ENCODE data around the gene TNN.

TNN gene

DNA sequence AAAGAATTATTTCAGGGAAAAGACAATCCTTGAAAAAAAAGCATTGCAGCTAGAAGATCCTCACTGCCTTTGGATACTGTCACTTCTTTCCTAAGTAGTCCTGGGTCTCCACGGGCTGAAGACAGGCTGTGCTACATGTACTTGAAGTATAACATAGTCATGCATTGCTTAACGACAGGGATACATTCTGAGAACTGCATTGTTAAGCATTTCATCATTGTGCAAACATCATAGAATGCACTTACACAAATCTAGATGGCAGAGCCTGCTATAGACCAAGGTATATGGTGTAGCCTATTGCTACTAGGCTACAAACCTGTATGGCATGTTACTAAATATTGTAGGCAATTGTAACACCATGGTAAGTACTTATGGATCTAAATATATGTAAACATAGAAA, 70.9 kb downstream of the TNN start:
- DNase-seq (ENCODE audit: low read depth in 4 of 4, low spot score in 1 of 4): no peak

DNA sequence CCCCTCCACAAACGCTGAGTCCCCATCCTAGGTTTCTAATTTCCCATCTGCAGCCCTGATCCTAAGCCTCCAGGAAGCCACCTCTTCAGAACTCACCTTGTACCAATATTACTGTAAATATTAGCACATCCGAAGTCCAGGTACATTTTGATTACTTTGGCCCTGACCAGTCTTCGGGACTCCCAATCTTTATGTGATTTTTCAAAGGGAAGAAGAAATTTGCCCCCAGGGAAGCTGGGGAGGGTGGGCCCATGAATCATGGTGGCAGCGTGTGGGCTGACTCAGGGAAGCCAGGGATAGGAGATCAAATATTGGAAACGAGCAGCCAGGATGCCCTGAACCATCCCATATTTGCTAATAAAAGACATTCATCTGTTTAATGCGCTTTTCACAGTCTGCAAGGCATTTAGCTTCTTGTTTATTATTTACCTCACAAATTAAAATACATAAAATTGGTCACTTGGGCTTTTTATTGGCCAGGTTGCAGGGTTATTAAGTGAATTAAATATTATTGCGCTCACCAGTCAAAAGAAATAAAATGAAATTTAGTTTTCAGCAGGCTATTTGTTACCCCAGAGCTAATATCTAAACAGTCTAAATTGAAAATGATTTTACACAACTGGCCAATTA, 78.4 kb downstream of the TNN start:
- DNase-seq (ENCODE audit: low read depth in 4 of 4, low spot score in 1 of 4): no peak

DNA sequence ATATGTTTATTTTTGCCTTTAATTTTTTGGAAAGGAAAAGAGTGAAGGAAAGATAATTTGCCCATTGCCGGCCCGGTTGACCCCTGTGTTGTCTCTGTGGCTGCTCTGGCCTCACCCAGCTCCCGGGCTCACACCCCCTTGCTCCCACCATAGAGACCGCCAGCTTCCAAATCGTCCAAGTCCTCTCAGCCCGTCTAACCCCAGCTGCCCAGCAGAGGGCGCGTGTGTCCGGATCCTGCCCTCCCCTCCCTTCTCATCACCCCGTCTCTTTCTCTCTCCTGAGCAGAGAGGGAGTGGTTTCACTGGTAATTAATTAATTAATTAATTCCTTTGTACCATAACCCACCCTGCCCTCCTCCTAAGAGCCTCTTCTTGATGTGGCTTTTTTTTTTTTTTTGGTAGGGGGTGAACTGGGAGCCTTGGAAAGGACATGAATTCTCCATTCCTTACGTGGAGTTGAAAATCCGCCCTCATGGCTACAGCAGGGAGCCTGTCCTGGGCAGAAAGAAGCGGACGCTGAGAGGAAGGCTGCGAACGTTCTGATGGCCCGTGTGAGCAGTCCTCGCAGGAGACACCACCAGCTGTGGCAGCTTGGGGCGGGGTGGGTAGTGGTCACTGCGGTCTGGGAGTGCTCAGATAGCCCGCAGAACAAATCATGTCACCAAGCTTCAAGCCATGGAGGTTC, 79.0 kb downstream of the TNN start:
- peak; percentile 40 to 61 (median 53) for DNase-seq (ENCODE audit: low read depth in 4 of 4, low spot score in 1 of 4)

DNA sequence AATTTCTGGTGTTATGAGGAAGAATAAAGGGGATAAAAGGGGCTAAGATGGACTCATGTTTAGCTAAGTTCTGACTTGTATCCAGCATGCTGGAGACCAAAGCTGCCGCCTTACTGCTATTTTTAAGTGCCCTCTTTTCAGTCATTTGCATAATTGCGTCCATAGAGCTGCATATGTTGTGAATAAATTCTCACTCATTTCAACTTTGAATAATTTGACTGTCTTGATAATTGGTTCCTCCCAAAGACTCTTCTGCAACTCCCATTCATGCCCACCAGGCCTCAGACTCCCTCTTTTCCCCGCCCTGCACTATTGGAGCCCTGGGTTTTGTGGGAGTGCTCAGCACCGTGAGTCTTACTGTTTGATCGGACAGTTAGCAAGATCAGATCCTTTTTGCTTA, 79.9 kb downstream of the TNN start:
- no peak for DNase-seq (ENCODE audit: low read depth in 4 of 4, low spot score in 1 of 4)

DNA sequence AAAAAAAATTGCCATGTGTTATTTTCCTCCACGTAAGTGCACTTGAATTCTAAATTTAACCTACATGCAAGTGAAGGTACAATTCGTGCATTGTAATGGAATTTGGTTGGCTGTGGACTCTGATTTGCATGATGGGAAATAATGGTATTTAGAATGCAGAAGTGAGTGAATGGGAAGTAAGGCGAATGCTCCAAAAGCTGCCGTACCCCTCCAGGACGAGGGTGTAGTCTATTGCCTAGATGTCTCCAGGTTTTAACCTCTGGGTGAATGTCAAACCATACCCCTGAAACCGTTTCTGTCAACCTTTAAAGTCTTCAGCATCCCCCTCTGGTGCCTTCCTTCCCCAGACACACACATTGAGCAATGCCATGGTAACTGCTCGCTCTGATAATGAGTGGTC, 80.4 kb downstream of the TNN start:
- DNase-seq (ENCODE audit: low read depth in 4 of 4, low spot score in 1 of 4): no peak

DNA sequence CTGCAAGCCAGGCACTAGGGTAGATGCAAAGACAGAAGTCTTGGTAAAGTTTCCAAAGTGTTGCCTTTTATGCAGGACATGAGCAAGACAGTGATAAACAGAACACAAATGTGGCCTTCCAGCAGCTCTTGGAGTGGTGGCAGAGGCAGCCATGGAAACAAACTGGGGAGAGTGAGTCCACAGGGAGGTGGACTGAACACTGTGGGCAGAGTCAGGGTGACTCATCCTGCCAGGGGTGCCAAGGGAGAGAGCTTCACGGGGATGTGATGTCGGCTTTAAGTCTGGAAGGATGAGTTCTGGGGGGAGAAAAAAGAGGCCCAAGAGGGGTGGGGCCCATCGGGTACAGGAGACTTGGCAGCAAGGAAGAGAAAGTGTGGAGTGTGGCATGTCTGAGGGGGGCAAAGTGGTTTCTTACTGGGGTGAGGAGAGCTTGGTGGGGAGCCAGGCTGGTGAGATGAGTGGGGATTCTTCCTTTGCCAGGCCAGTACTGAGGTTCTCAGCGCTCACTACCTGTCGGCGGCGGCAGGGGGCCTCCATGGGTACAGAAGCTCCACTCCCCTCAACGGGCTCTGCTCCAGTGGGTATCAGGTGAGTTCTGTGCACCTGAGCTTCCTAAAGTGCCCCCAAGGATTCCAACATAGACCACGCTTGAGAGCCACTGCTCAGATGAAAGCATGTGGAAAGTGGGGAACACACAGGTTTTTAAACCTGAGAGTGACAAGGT, 83.1 kb downstream of the TNN start:
- DNase-seq (ENCODE audit: low read depth in 4 of 4, low spot score in 1 of 4): no peak

DNA sequence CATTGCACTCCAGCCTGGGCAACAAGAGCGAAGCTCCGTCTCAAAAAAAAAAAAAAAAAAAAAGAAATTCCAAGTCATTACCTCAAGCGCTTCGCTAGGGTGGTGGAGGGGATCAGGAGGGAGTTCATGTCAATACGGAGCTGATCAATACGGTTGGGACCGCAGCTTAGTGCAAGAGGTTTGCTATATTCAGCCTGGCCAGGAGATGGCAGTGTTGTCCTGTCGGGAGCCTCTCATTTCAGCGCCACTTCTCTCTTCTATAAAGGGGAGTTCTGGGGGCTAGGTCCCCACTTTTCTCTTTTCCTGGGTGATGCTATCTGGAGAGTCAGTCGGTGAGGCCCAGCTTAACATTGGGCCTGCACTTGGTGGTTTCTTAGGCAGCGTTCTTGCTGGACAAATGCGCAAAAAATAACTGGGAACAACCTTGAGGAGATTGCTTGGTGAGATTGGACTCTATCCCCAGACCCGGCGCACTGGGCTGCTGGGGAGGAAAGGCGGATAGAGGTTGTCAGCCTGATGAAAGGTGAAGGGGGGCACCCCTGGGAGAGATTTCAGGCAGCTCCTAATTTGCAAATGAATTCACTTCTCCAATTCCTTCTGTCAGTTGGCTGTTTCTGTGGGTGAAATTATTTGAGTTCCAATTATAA, 84.5 kb downstream of the TNN start:
- peak; percentile 44 to 74 (median 57) for DNase-seq (ENCODE audit: low read depth in 4 of 4, low spot score in 1 of 4)

DNA sequence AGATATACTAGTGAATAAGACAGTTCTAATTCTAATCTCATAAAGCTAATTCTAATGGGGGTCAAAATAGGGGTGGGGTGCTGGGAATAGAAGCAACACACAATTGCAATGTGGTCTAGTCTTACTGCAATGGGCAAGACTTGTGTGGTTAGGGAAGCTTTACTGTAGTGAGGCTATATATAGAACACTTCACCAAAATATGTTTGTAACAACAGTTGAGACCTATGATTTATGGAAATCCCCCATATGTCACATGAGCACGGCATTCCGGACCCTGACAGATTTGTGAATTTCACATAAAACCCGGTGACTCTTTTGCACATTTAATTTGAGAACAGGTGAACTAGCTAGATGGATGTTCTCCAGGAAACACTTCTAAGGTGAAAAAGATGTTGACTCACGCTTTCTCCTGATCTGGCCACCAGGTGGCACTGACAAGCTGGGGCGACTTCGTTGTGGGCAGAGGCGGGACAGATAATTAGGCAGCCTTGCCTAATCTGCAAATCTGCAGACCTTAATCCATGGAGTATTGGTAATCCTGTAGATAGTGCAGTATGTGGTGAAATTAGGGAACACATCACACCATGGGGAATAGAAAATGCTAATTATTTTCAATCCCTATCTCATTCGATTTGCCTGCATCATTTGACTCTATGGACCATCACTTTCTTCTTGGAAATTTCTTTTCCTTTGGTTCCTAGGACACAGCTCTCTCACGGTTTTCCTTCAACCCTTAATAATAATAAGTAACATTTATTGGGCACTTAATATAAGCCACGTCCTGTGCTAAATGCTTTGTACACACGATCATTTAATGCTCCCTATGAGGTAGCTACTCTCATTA, 87.2 kb downstream of the TNN start:
- peak; percentile 43 to 69 (median 53) for DNase-seq (ENCODE audit: low read depth in 4 of 4, low spot score in 1 of 4)

DNA sequence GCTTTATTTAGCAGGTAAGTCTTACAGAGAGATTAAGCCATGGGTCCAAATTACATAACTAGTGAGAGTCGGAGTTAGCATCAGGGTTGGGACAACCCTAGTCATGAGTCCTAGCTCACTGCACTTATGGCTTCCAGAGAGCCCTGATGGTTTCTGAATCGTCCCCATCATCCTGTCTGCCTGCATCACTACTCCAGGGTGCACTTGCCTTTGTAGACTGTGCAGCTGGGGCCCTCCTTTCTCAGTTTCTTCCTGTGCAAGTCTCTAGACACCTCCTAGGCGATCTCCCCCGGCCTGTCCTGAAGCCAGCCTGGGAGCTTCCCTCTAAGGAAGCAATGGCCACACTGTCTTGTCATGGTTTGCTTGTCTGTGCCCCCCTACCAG, 87.8 kb downstream of the TNN start:
- no peak for DNase-seq (ENCODE audit: low read depth in 4 of 4, low spot score in 1 of 4)

DNA sequence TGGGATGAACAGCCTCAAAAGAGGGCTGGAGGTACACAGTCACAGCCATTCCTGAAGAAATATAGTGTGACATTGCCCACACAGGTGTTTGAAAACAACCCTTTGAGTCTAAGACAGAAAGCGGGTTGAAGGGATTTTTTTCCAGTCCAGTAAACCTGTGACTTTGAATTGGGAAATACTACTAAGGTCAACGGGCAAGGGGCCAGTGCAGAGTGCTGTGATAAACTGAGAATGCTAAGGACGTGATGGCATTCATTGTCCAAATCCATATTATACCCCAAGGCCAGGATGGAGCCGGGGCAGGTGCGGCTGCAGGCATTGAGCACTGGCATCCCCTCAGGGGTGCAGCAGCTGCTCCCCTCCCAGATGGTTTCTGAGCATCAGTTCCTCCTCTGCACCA, 88.3 kb downstream of the TNN start:
- no peak for DNase-seq (ENCODE audit: low read depth in 4 of 4, low spot score in 1 of 4)

DNA sequence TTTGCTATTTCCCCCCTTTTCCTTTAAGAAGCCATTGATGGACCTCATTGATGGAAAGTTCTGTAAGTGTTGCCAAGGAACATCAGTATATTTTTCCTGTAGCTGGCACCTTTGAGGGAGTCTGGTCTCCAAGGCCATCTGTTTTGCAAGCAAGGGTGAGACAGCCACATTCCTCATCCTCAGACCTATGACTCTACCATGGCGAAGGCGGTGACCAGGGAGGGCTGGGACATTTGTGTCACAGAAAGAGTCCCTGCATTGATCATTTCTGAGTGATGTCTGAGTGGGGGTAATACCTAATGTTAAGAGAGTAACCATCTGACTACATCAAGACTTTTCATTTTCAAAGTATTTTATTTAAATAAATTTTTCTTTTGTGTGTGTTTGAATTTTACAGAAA, 89.6 kb downstream of the TNN start:
- DNase-seq (ENCODE audit: low read depth in 4 of 4, low spot score in 1 of 4): no peak

DNA sequence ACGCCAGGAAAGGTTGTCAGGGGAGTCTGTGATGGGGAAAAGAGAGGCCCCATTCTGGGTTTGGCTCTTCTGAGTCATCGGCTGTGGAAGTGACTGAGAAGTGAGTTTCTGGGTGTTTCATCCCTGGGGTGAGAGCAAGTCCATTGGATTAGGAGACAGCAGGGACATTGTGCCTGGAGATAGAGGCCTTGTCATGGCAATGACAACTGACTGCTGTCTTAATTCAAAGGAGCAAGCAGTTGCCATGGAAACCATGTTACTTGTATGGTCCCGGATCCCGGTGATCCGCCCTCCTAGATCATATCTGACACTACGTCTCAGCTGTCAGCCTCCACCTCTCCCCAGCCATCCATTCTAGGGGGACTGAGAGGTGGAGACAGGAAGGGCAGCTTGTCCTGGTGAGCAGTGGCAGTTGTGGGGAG, 90.5 kb downstream of the TNN start:
- DNase-seq (ENCODE audit: low read depth in 4 of 4, low spot score in 1 of 4): no peak

DNA sequence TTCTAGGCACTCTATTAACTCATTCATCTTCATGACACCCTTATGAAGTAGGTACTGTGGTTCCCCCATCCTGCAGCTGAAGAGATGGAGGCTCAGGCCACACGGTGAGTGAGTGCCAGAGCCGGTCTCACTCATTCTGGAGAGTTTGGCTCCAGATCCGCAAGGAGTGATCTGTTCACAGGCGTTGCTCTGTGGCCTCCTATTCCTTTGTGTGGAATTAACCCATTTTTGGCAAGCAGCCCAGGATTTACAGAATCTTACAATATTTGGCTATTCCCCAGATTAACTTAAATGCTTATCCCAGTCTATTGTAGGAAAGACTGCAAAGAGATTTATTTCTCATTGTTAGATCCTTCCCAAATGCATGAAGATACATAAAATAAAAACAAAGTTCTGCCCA, 95.3 kb downstream of the TNN start:
- no peak for DNase-seq (ENCODE audit: low read depth in 4 of 4, low spot score in 1 of 4)

DNA sequence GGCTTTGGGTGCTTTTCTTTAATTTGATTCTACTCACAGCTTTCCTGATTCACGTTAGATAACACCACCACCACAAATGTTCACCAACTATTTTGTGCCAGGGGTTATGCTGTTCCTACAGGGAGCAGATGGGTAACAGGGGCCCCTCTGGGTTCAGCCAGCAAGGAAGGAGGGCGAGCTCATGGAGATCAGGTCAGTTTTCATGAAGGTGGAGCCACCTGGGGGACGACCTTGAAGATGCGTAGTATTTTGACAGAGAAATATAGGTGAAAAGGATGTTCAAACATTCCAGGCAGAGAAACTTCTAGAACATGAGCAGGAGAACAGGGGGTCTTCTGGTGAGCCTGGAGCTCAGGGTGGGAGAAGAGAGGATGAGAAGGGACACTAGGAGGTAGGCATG, 96.1 kb downstream of the TNN start:
- DNase-seq (ENCODE audit: low read depth in 4 of 4, low spot score in 1 of 4): no peak

DNA sequence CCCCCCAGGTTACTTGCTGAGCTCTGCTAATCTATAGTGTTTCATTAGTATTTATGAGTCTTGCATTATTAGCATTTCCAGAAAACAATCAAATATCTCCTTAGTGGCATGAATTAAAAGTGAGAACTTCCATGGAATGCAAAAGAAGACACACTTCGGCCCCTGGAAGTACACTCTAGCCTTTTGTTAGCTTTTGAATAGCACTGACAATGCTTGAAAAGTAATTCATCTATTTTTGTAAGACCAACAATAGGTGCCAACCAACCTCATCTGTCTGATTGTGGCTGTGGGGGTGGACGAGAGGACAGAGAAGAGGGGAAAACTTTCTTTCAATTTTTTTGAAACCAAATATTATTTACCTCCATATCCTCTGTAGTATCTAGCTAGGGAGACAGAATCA, 97.1 kb downstream of the TNN start:
- no peak for DNase-seq (ENCODE audit: low read depth in 4 of 4, low spot score in 1 of 4)

DNA sequence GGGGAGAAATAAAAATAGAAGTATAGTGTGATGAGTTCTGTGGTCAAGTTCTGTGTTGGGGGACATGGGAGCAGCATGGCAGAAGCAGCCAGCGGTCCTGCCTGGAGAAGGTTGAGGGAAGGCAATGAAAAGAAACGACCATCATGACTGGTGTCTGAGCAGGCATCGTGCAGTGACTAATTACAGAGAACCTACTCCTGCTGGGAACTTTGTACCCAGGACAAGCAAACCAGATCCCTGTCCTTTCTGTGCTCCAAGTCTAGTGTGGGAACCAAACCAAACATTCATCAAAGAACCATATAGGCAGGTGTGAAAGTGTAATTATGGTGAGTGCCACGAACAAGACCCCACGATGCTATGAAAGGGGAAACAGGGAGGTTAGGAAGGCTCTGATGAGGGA, 99.1 kb downstream of the TNN start:
- no peak for DNase-seq (ENCODE audit: low read depth in 4 of 4, low spot score in 1 of 4)

DNA sequence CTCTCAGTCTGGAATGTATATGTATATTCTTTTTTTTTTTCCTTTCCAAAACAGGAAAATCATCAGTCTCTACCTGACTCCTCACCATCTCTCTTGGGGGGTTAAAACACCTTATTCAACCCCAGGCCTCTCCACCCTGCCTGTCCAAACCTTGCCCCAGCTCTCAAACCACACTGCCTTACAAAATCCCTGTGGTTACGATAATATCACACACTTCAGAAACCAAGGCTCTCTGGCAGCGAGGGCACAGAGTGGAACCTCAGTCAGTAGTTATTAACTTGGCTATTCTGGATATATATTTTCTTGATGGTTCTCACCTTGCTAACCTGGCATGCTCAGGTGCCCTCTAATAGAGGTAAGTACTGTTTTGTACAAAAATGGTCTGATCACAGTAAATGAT, 100.2 kb downstream of the TNN start:
- no peak for DNase-seq (ENCODE audit: low read depth in 4 of 4, low spot score in 1 of 4)

DNA sequence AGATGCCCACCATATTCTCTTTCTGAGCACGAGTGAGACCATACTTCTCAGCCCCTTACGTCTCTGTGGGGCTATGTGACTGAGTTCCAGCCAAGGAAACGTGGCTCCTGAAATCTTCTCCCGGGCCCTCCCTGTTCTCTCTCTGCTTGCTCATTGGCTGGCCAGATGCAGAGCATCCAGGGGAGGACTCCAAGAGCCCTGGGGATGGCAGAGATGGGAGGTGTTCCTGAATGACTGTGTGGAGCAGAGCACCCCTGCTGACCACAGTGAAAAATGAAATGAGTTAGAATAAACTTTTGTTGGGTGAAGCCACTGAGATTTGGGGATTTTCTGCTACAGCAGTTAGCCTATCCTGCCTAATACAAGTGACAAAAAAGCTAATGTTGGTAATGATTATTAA, 101.1 kb downstream of the TNN start:
- no peak for DNase-seq (ENCODE audit: low read depth in 4 of 4, low spot score in 1 of 4)

DNA sequence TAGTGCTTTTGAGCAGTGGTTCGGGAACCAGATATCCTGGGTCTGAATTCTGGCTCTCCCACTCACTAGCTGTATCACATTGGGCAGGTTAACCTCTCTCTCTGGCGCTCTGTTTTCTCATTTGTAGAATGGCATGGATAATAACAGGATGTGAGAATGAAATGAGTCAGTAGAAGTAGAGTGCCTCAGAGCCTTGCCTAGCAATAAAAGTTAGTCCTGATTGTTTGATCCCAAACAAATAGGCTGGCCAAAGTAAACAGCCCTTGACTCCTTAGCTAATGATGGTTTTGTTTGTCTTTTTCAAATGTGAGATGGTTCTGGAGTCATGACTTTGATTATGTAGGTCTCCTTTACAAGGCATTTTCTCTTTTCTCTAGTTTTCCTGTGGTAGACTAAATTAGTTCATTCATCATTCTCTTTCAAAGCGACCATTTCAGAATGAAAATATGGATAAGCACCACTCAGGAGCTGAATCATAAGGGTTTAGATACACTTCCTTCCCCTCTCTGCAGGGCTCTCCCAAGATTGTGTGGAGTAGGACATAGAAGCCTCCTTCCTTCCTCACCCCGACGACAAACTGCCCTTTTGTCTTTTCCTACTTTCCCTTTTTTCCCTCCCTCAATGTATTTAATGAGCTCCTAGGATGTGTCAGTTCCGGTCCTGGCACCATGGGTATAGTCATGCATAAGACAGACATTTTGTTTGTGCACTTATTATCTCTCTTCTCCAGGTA, 101.8 kb downstream of the TNN start:
- DNase-seq (ENCODE audit: low read depth in 4 of 4, low spot score in 1 of 4): no peak
